ENCODE data around the gene TOP2A. TPM values are rescaled to one million over a fixed set of nuclear protein-coding genes. Genes with fewer than 3 reads are reported as not detected.
A peak's percentile ranks its signal among the peaks of the same experiment; 100 is the strongest.

Gene TOP2A
- total RNA-seq, 1 donor from 2014 or later: 3.3 TPM

DNA sequence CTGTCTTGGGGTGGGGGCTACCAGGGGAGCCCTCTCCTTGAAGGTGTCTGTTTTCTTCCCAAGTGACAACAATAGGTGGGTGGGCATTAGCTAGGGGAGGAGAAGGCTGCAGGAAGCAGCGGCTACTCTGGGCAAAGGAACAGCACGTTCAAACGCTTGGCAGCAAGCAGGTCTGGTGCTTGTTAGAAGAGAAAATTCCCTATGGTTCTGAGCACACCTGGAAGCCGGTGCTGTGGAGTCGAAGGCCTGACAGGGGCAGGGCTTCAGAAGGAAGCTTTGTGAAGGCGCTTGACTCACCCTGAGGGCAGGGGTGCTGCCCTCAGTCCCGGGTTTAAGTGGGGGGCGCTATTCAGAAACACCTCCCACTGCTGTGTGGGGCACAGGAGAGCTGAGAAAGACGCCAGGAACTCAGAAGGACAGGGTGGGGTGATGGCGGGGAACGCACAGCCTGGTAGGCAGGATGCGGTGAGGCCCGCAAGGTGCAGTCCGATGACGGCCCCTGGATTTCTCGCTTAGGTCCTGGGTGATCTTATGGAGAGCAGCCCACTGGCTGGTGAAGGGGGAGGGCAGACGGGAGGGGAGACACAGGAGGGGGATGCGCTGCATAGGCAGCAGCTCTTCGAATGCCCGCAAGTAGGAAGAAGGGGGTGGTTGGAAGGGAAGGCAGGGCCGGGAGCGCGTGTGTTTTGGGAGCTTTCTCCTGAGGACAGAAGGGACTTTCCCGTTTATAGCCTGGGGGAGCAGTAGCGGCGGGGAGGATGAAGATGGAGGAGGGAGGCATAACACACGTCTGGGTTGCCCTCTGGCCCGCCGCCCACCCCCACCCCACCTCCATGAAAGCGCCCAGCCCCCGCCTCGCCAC, 56.4 kb downstream of the TOP2A start:
- Histone ChIP-seq H3K4me1 (peaks cover 17% of the 10 kb centered on the region), H3K36me3 (peaks cover 8% of the 10 kb centered on the region), H3K9me3 (no peaks in the 10 kb centered on the region), H3K27ac (no peak overlapping the region), H3K4me3 (no peak overlapping the region), H3K27me3 (no peaks in the 10 kb centered on the region)
- no peak for DNase-seq
- ATAC-seq: no peak
- intact Hi-C loops (cut with DNase I): loop anchor here (10.0 kb wide), 1 partner anchor 174 kb away; no protein-coding TSS in a partner anchor
- TF ChIP-seq, protein P1, sequence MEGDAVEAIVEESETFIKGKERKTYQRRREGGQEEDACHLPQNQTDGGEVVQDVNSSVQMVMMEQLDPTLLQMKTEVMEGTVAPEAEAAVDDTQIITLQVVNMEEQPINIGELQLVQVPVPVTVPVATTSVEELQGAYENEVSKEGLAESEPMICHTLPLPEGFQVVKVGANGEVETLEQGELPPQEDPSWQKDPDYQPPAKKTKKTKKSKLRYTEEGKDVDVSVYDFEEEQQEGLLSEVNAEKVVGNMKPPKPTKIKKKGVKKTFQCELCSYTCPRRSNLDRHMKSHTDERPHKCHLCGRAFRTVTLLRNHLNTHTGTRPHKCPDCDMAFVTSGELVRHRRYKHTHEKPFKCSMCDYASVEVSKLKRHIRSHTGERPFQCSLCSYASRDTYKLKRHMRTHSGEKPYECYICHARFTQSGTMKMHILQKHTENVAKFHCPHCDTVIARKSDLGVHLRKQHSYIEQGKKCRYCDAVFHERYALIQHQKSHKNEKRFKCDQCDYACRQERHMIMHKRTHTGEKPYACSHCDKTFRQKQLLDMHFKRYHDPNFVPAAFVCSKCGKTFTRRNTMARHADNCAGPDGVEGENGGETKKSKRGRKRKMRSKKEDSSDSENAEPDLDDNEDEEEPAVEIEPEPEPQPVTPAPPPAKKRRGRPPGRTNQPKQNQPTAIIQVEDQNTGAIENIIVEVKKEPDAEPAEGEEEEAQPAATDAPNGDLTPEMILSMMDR (IDR thresholded peaks at IDR 0.05): no peak

DNA sequence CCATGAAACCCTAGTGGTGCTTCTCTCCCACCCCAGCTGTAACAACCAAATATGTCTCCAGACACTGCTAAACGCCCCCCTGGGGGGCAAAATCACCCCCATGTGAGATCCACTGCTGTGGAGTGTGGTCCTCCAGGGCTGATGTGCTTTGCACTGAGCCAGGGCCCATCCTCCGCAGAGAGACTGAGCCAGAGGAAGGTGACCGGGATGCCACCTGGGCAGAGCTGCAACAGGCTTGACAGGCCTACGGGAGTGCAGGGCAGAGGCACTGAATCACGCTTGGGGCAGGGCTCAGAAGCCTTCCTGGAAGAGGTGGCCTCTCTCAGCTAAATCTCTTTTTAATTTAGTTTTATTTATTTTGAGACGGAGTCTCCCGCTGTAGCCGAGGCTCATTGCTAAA, 57.6 kb downstream of the TOP2A start:
- Histone ChIP-seq H3K9me3 (no peaks in the 10 kb centered on the region), H3K27me3 (no peaks in the 10 kb centered on the region), H3K4me1 (peaks cover 20% of the 10 kb centered on the region), H3K4me3 (no peak overlapping the region), H3K36me3 (peaks cover 20% of the 10 kb centered on the region), H3K27ac (no peak overlapping the region)
- DNase-seq (no peak), ATAC-seq (no peak)
- TF ChIP-seq, protein P1 (IDR thresholded peaks at IDR 0.05): no peak
- intact Hi-C loops (cut with DNase I): loop anchor here (10.0 kb wide), 1 partner anchor 175 kb away; no protein-coding TSS in a partner anchor

DNA sequence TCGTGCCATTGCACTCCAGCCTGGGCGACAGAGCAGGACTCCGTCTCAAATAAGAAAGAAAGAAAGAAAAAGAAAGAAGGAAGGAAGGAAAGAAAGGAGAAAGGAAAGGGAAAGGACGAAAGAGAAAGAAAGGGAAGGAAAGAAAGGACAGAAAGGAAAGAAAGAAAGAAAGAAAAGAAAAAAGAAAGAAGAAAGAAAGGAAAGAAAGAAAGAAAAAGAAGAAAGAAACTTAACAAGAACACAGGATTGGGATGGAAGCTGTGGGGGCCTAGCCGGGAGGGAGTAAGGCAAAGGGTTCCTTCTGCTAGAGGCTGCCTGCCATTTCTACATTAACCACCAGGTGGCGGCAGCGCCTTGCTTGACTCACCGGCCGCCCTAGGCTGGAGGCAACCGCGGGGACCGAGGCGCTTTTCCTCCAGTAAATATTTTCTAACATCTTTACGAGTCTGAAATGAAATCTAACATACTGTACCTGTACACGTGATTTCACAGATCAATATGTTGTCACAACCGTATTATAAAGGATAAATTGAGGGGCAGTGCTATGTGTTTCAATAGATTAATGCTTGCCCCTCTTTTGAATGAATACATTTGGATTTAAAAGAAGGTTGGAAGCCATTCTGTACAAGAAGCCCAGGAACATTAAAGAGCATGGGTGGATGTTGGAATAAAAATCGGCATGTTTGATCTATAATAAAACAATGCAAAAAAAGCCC, 59.2 kb downstream of the TOP2A start:
- TF ChIP-seq, protein P1 (IDR thresholded peaks at IDR 0.05): peak; percentile 100
- intact Hi-C loops (cut with DNase I): no loop called here
- no peaks in the 10 kb centered on the region for H3K9me3 ChIP-seq
- DNase-seq (peak; percentile 93), ATAC-seq (peak; percentile 77)
- peaks cover 35% of the 10 kb centered on the region for H3K36me3 ChIP-seq
- H3K4me1 ChIP-seq: peaks cover 23% of the 10 kb centered on the region
- H3K27ac ChIP-seq: no peak overlapping the region
- no peaks in the 10 kb centered on the region for H3K27me3 ChIP-seq
- peak overlapping the region; percentile 11 for H3K4me3 ChIP-seq

DNA sequence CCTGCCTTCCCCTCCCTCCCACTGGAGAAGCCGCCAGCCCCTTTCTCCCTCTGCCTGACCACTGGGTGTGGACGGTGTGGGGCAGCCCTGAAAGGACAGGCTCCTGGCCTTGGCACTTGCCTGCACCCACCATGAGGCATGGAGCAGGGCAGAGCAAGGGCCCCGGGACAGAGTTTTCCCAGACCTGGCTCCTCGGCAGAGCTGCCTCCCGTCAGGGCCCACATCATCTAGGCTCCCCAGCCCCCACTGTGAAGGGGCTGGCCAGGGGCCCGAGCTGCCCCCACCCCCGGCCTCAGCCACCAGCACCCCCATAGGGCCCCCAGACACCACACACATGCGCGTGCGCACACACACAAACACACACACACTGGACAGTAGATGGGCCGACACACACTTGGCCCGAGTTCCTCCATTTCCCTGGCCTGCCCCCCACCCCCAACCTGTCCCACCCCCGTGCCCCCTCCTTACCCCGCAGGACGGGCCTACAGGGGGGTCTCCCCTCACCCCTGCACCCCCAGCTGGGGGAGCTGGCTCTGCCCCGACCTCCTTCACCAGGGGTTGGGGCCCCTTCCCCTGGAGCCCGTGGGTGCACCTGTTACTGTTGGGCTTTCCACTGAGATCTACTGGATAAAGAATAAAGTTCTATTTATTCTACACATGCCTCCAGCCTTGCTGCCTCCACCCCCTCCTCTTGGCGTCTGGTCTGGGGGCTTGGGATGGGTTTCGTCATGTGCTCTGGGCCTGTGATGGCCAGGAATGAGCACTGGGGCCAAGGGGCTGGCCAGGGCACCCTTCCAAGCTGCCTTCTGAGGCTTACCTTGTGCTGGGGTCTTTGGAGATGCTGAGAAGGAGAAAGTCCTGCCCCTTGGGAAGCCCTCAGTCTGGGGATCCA, 60.5 kb downstream of the TOP2A start:
- TF ChIP-seq, protein P1 (IDR thresholded peaks at IDR 0.05): no peak
- intact Hi-C loops (cut with DNase I): loop anchor here (2.0 kb wide), 1 partner anchor 54 kb away; no protein-coding TSS in a partner anchor
- no peak overlapping the region for H3K4me3 ChIP-seq
- peaks cover 22% of the 10 kb centered on the region for H3K4me1 ChIP-seq
- no peak for ATAC-seq
- DNase-seq: no peak
- H3K9me3 ChIP-seq: no peaks in the 10 kb centered on the region
- peaks cover 46% of the 10 kb centered on the region for H3K36me3 ChIP-seq
- H3K27ac ChIP-seq: no peak overlapping the region
- no peaks in the 10 kb centered on the region for H3K27me3 ChIP-seq
